ENCODE measurements around the gene FAM167B.

- no peak for TF ChIP-seq CTCF (IDR thresholded peaks at IDR 0.05)
- TF ChIP-seq POLR2A (IDR thresholded peaks at IDR 0.05) = no peak
These were observed 47.8 kb upstream of the FAM167B start for GRCh38 chr1:32199043-32199716.

Data from thyroid gland (tissue), 4 donors.